K562 (cell line): ENCODE data around the gene KIAA0930. TPM values are rescaled to one million over a fixed set of nuclear protein-coding genes. Genes with fewer than 3 reads are reported as not detected.
A peak's percentile ranks its signal among the peaks of the same experiment; 100 is the strongest.

Source experiments
- CTCFL ChIP-seq: IDR thresholded peaks from 2 replicates; pipeline ENCODE4 v1.6.1; 2011; ENCODE audit warnings: borderline replicate concordance, low read depth, mild to moderate bottlenecking, moderate library complexity, low read length; ENCODE audit not compliant: insufficient read depth, poor library complexity, severe bottlenecking
- HDAC1 ChIP-seq, 2 experiments: fragments of 450-650 bp; IDR thresholded peaks; 2 replicates each; pipeline ENCODE4 v1.6.1; 2016 to 2017; ENCODE audit warnings: inconsistent platforms in 1 of 2, mild to moderate bottlenecking in 1 of 2, moderate library complexity in 1 of 2
- HSF4 ChIP-seq: fragments of 250-450 bp; sonication (Bioruptor Pico); IDR thresholded peaks from 2 replicates; pipeline ENCODE4 v2.1.2; 2022; ENCODE audit warnings: mild to moderate bottlenecking, moderate library complexity, borderline replicate concordance
- JUNB ChIP-seq: fragments of 450-650 bp; formaldehyde crosslinking; conservative IDR thresholded peaks from 2 replicates; pipeline ENCODE4 v1.4.0; 2020; ENCODE audit warnings: mild to moderate bottlenecking
- MYC ChIP-seq, 2 experiments: fragments of 250-450 bp in 1 of 2; sonication (Bioruptor Pico) in 1 of 2; IDR thresholded peaks; 2 replicates each; pipeline versions ENCODE4 v1.5.1 to v1.6.1; 2012 to 2021; ENCODE audit warnings: low read depth in 2 of 2, borderline replicate concordance in 1 of 2, improper control_type of control experiment in 1 of 2, low read length in 1 of 2, mild to moderate bottlenecking in 1 of 2, moderate library complexity in 1 of 2
- NR4A1 ChIP-seq, 2 experiments: fragments of 250-450 bp in 1 of 2; fragments of 450-650 bp in 1 of 2; sonication (Bioruptor Pico) in 1 of 2; IDR thresholded peaks; 2 replicates each; pipeline versions ENCODE4 v1.4.0 to v1.6.1; 2016 to 2020; ENCODE audit warnings: mild to moderate bottlenecking in 2 of 2, missing compliant biosample characterization in 1 of 2, missing genetic modification characterization in 1 of 2, moderate library complexity in 1 of 2
- USF1 ChIP-seq: sonication (generic); formaldehyde crosslinking; IDR thresholded peaks from 2 replicates; pipeline ENCODE4 v1.9.0; 2022; ENCODE audit warnings: mild to moderate bottlenecking, missing genetic modification reagents
- ZNF347 ChIP-seq: fragments of 450-650 bp; formaldehyde crosslinking; IDR thresholded peaks from 2 replicates; pipeline ENCODE4 v1.4.0; 2020; ENCODE audit warnings: low read depth, mild to moderate bottlenecking, moderate library complexity
- ZNF592 ChIP-seq: fragments of 450-650 bp; IDR thresholded peaks from 2 replicates; pipeline ENCODE4 v1.6.1; 2017; ENCODE audit warnings: antibody characterized with exemption, mild to moderate bottlenecking
- polyA plus RNA-seq, 8 experiments: library from polyadenylated mRNA; depleted of rRNA in 4 of 8; stranded (reverse) in 5 of 8; unstranded in 3 of 8; fragments of >200 nt; fragmentation: Nextera tagmentation in 2 of 8; fragmentation: Illumina TruSeq in 1 of 8; extraction: Ambion mirVana in 2 of 8; extraction: Trizol in 1 of 8; gene quantifications; 2 replicates each; pipeline versions ENCODE4 v1.2.1 to v1.2.3, GENCODE V29; 2011 to 2014; ENCODE audit warnings: inconsistent platforms in 1 of 8, missing spikeins in 1 of 8
- total RNA-seq, 7 experiments: library from RNA; depleted of rRNA in 6 of 7; stranded (reverse); fragments of >200 nt in 6 of 7; fragmentation: Illumina TruSeq in 2 of 7; extraction: Trizol in 2 of 7; gene quantifications; 2 replicates each; pipeline versions ENCODE4 v1.2.1 to v1.2.3, GENCODE V29; 2011 to 2021; ENCODE audit warnings: low replicate concordance in 1 of 7
- TF ChIP-seq, protein P1 (sequence below), 2 experiments: IDR thresholded peaks; 2 replicates each; pipeline ENCODE4 v1.6.1; 2011; ENCODE audit warnings: borderline replicate concordance in 1 of 2, control low read depth in 1 of 2, low read depth in 1 of 2, low read length in 1 of 2, mild to moderate bottlenecking in 1 of 2, mixed read lengths in 1 of 2, moderate library complexity in 1 of 2; ENCODE audit not compliant: insufficient read depth in 1 of 2, insufficient read length in 1 of 2, poor library complexity in 1 of 2, severe bottlenecking in 1 of 2; ENCODE audit errors: extremely low read depth in 1 of 2
- TF ChIP-seq, protein P2 (sequence below): sonication (generic); formaldehyde crosslinking; IDR thresholded peaks from 2 replicates; pipeline ENCODE4 v1.5.0; 2020; ENCODE audit warnings: missing genetic modification reagents
- TF ChIP-seq, protein P3 (sequence below): fragments of 200-800 bp; sonication (Bioruptor generic); IDR thresholded peaks from 2 replicates; pipeline ENCODE4 v1.6.1; 2017; ENCODE audit warnings: missing genetic modification characterization, missing compliant biosample characterization

KIAA0930 gene
- total and polyA plus RNA-seq, 9 of the 15 experiments (the other 6 are each of a cell fraction or from before 2014, with no cell fraction given): 0.24 to 12.1 (median 6.4) TPM

GRCh38 chr22:45192701-45193187 is 48.0 kb downstream of the KIAA0930 start (continued):
- TF ChIP-seq MYC (IDR thresholded peaks at IDR 0.05; ENCODE audit: low read depth, low read length) (peak; percentile 40; the same call in 1 of the 2 replicates), MYC (CRISPR knock-in tag; IDR thresholded peaks at IDR 0.05; ENCODE audit: borderline replicate concordance, low read depth) (no peak), HSF4 (CRISPR knock-in tag) (no peak), CTCFL (peak; percentile 77), JUNB (CRISPR knock-in tag) (no peak), ZNF347 (CRISPR knock-in tag) (no peak), USF1 (CRISPR knock-in tag) (peak; percentile 88), NR4A1 (CRISPR knock-in tag; IDR thresholded peaks at IDR 0.05) (no peak), NR4A1 (tag; IDR thresholded peaks at IDR 0.05) (peak; percentile 64; the same call in 1 of the 2 replicates), ZNF592 (peak; percentile 64; the same call in 1 of the 2 replicates), HDAC1 (IDR thresholded peaks at IDR 0.05) (no peak)
- TF ChIP-seq, protein P1, sequence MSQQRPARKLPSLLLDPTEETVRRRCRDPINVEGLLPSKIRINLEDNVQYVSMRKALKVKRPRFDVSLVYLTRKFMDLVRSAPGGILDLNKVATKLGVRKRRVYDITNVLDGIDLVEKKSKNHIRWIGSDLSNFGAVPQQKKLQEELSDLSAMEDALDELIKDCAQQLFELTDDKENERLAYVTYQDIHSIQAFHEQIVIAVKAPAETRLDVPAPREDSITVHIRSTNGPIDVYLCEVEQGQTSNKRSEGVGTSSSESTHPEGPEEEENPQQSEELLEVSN (IDR thresholded peaks at IDR 0.05; ENCODE audit: borderline replicate concordance in 1 of 2, extremely low read depth in 1 of 2, insufficient read depth in 1 of 2, insufficient read length in 1 of 2, low read depth in 1 of 2, low read length in 1 of 2, poor library complexity in 1 of 2, severe bottlenecking in 1 of 2): peak; percentile 69 to 73
- TF ChIP-seq, protein P2, sequence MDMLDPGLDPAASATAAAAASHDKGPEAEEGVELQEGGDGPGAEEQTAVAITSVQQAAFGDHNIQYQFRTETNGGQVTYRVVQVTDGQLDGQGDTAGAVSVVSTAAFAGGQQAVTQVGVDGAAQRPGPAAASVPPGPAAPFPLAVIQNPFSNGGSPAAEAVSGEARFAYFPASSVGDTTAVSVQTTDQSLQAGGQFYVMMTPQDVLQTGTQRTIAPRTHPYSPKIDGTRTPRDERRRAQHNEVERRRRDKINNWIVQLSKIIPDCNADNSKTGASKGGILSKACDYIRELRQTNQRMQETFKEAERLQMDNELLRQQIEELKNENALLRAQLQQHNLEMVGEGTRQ (CRISPR knock-in tag): peak; percentile 84
- TF ChIP-seq, protein P3, sequence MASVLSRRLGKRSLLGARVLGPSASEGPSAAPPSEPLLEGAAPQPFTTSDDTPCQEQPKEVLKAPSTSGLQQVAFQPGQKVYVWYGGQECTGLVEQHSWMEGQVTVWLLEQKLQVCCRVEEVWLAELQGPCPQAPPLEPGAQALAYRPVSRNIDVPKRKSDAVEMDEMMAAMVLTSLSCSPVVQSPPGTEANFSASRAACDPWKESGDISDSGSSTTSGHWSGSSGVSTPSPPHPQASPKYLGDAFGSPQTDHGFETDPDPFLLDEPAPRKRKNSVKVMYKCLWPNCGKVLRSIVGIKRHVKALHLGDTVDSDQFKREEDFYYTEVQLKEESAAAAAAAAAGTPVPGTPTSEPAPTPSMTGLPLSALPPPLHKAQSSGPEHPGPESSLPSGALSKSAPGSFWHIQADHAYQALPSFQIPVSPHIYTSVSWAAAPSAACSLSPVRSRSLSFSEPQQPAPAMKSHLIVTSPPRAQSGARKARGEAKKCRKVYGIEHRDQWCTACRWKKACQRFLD: no peak
